NCI-H345 treated with DMSO at 0.1 percent for 48 hours (cell line): ENCODE results near the gene OR7G3.

ENCODE experiments used
- DNase-seq: peaks from one replicate; lab custom pipeline; 2025; ENCODE audit not compliant: unreplicated experiment; lab: John Stamatoyannopoulos, UW

OR7G3 gene

GRCh38 chr19:9126900-9127405 lies at the start of gene OR7G3:
Gene OR7G3 (minus strand): TSS chr19:9126950. CDS start chr19:9126950, 0 bp downstream.
- no peak for DNase-seq

GRCh38 chr19:9175326-9175725 lies 48.6 kb upstream of the OR7G3 start:
- no peak for DNase-seq

GRCh38 chr19:9171393-9171991 lies 44.7 kb upstream of the OR7G3 start:
- no peak for DNase-seq

GRCh38 chr19:9166846-9167245 lies 40.1 kb upstream of the OR7G3 start:
- no peak for DNase-seq

GRCh38 chr19:9165261-9165660 lies 38.5 kb upstream of the OR7G3 start:
- no peak for DNase-seq

- no peak for DNase-seq
Measured at GRCh38 chr19:9161427-9161826, 34.7 kb upstream of the OR7G3 start.

- no peak for DNase-seq
Measured at GRCh38 chr19:9159891-9160290, 33.1 kb upstream of the OR7G3 start.

GRCh38 chr19:9156304-9156703 lies 29.6 kb upstream of the OR7G3 start:
- no peak for DNase-seq

- DNase-seq, result no peak
Measured at GRCh38 chr19:9155591-9155990, 28.8 kb upstream of the OR7G3 start.

GRCh38 chr19:9151367-9151766 lies 24.6 kb upstream of the OR7G3 start:
- DNase-seq, result no peak

GRCh38 chr19:9150650-9151049 lies 23.9 kb upstream of the OR7G3 start:
- DNase-seq, result no peak

GRCh38 chr19:9149997-9150396 lies 23.2 kb upstream of the OR7G3 start:
- DNase-seq, result no peak

- no peak for DNase-seq
Measured at GRCh38 chr19:9148697-9149096, 21.9 kb upstream of the OR7G3 start.

GRCh38 chr19:9146882-9147281 lies 20.1 kb upstream of the OR7G3 start:
- no peak for DNase-seq

- no peak for DNase-seq
Measured at GRCh38 chr19:9144920-9145319, 18.2 kb upstream of the OR7G3 start.

- peak; percentile 95 for DNase-seq
Measured at GRCh38 chr19:9140159-9140874, 13.6 kb upstream of the OR7G3 start, which contains the start of gene ZNF317. Gene ZNF317 (plus strand): TSS chr19:9140397. CDS start chr19:9156017, 15,620 bp downstream.

- no peak for DNase-seq
Measured at GRCh38 chr19:9139609-9140158, 12.9 kb upstream of the OR7G3 start.

- no peak for DNase-seq
Measured at GRCh38 chr19:9132422-9132821, 5.7 kb upstream of the OR7G3 start.

GRCh38 chr19:9130965-9131364 lies 4.2 kb upstream of the OR7G3 start:
- no peak for DNase-seq

- no peak for DNase-seq
Measured at GRCh38 chr19:9128171-9128570, 1.4 kb upstream of the OR7G3 start.

- DNase-seq, result no peak
Measured at GRCh38 chr19:9116547-9116946, 10.2 kb downstream of the OR7G3 start.

- no peak for DNase-seq
Measured at GRCh38 chr19:9115307-9115813, 11.4 kb downstream of the OR7G3 start, which contains the start of gene OR7G1. Gene OR7G1 (minus strand): TSS chr19:9115763. CDS start chr19:9115763, 0 bp downstream.
